ENCODE measurements around the gene LORICRIN.

LORICRIN gene

DNA sequence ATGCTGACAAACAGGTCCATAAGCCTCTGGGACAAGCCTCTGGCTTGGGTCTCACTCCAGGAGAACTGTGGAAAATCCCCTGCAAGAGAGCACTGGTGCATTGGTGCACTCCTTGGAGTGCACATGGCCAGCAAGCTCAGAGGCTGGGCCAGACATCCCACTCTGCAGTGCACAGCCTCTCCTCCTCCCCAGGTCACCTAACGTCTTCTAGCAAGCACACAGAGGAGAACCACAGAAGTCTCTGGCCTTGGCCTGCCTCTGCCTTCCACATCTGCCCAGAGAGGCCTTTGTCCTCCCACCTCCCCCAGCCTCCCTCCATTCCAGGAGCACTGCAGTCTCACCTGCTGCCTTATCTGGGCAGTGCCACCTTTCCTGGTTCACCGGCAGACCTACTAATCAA lies 49.1 kb downstream of the LORICRIN start:
- ChIA-PET CTCF (interaction anchor here (0.7 kb wide), 1 partner anchor 31 kb away, joined by 4 read pairs; no protein-coding TSS in a partner anchor), POLR2A (no interaction called here)
- TF ChIP-seq HOXC10 (CRISPR knock-in tag; IDR thresholded peaks at IDR 0.05): no peak
- no peak for TF ChIP-seq ZNF658 (tag by site-specific recombination; IDR thresholded peaks at IDR 0.05)
- no peak for TF ChIP-seq ZNF16 (tag by site-specific recombination; IDR thresholded peaks at IDR 0.05; ENCODE audit: low read depth)
- no peak for TF ChIP-seq ZNF391 (tag by site-specific recombination; IDR thresholded peaks at IDR 0.05; ENCODE audit: borderline replicate concordance, low read depth)
- no peak for TF ChIP-seq ZNF37A (tag by site-specific recombination; IDR thresholded peaks at IDR 0.05)
- TF ChIP-seq, protein P1, sequence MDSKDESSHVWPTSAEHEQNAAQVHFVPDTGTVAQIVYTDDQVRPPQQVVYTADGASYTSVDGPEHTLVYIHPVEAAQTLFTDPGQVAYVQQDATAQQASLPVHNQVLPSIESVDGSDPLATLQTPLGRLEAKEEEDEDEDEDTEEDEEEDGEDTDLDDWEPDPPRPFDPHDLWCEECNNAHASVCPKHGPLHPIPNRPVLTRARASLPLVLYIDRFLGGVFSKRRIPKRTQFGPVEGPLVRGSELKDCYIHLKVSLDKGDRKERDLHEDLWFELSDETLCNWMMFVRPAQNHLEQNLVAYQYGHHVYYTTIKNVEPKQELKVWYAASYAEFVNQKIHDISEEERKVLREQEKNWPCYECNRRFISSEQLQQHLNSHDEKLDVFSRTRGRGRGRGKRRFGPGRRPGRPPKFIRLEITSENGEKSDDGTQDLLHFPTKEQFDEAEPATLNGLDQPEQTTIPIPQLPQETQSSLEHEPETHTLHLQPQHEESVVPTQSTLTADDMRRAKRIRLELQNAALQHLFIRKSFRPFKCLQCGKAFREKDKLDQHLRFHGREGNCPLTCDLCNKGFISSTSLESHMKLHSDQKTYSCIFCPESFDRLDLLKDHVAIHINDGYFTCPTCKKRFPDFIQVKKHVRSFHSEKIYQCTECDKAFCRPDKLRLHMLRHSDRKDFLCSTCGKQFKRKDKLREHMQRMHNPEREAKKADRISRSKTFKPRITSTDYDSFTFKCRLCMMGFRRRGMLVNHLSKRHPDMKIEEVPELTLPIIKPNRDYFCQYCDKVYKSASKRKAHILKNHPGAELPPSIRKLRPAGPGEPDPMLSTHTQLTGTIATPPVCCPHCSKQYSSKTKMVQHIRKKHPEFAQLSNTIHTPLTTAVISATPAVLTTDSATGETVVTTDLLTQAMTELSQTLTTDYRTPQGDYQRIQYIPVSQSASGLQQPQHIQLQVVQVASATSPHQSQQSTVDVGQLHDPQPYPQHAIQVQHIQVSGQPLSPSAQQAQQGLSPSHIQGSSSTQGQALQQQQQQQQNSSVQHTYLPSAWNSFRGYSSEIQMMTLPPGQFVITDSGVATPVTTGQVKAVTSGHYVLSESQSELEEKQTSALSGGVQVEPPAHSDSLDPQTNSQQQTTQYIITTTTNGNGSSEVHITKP (tag by site-specific recombination; IDR thresholded peaks at IDR 0.05): no peak
- TF ChIP-seq ZNF621 (tag by site-specific recombination; IDR thresholded peaks at IDR 0.05): no peak
- no peak for TF ChIP-seq ZNF133 (tag by site-specific recombination; IDR thresholded peaks at IDR 0.05)
- TF ChIP-seq SALL2 (tag by site-specific recombination; IDR thresholded peaks at IDR 0.05; ENCODE audit: borderline replicate concordance): no peak
- TF ChIP-seq ZNF610 (tag by site-specific recombination; IDR thresholded peaks at IDR 0.05; ENCODE audit: borderline replicate concordance): no peak
- TF ChIP-seq ZNF350 (tag by site-specific recombination; IDR thresholded peaks at IDR 0.05): no peak
- no peak for TF ChIP-seq ZBTB48 (tag by site-specific recombination; IDR thresholded peaks at IDR 0.05)
- TF ChIP-seq TRIM28 (IDR thresholded peaks at IDR 0.05; ENCODE audit: borderline replicate concordance, low read length): no peak
- no peak for TF ChIP-seq ZNF366 (tag by site-specific recombination; conservative IDR thresholded peaks at IDR 0.05)
- TF ChIP-seq, protein P2, sequence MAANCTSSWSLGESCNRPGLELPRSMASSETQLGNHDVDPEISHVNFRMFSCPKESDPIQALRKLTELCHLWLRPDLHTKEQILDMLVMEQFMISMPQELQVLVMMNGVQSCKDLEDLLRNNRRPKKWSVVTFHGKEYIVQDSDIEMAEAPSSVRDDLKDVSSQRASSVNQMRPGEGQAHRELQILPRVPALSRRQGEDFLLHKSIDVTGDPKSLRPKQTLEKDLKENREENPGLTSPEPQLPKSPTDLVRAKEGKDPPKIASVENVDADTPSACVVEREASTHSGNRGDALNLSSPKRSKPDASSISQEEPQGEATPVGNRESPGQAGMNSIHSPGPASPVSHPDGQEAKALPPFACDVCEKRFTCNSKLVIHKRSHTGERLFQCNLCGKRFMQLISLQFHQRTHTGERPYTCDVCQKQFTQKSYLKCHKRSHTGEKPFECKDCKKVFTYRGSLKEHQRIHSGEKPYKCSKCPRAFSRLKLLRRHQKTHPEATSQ (tag by site-specific recombination; IDR thresholded peaks at IDR 0.05): no peak
- TF ChIP-seq, protein P3, sequence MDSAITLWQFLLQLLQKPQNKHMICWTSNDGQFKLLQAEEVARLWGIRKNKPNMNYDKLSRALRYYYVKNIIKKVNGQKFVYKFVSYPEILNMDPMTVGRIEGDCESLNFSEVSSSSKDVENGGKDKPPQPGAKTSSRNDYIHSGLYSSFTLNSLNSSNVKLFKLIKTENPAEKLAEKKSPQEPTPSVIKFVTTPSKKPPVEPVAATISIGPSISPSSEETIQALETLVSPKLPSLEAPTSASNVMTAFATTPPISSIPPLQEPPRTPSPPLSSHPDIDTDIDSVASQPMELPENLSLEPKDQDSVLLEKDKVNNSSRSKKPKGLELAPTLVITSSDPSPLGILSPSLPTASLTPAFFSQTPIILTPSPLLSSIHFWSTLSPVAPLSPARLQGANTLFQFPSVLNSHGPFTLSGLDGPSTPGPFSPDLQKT (IDR thresholded peaks at IDR 0.05; ENCODE audit: borderline replicate concordance, low read depth, low read length): no peak
- TF ChIP-seq ZNF837 (tag by site-specific recombination; IDR thresholded peaks at IDR 0.05): no peak
- no peaks in the 10 kb centered on the region for H3K9me3 ChIP-seq (ENCODE audit: control insufficient read depth, insufficient read depth, low read depth, low read length)
- H3K27ac ChIP-seq (ENCODE audit: extremely low read depth, low read depth, low read length): no peak overlapping the region
- no peak overlapping the region for H3K4me3 ChIP-seq (ENCODE audit: low read depth, low read length)
- H3K4me1 ChIP-seq (ENCODE audit: control insufficient read depth, insufficient read depth, low read length): no peaks in the 10 kb centered on the region
- no peaks in the 10 kb centered on the region for H3K36me3 ChIP-seq (ENCODE audit: control insufficient read depth in 2 of 2, insufficient read depth in 1 of 2, low read length in 2 of 2)

DNA sequence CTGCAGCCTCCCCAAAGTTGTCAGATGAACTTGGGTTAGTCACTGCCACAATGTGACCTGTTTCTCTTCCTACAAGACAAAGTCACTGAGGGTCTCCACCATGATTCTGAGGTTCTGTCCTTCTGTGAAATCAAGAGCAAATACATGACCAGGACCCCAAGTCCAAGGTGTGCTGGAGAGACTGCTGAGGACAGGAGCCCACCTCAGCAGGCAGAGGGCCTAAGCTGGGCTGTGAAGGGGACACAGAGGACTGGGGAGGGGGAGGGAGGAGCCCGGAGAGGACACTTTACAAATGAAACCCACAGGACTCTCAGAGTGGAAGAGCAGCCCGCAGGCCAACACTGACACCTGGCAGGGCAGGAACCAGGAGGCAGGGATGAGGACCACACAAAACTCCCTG lies 50.0 kb downstream of the LORICRIN start:
- H3K4me1 ChIP-seq (ENCODE audit: control insufficient read depth, insufficient read depth, low read length): no peaks in the 10 kb centered on the region
- H3K4me3 ChIP-seq (ENCODE audit: low read depth, low read length): no peak overlapping the region
- no peaks in the 10 kb centered on the region for H3K36me3 ChIP-seq (ENCODE audit: control insufficient read depth in 2 of 2, insufficient read depth in 1 of 2, low read length in 2 of 2)
- H3K9me3 ChIP-seq (ENCODE audit: control insufficient read depth, insufficient read depth, low read depth, low read length): no peaks in the 10 kb centered on the region
- ChIA-PET CTCF (no interaction called here), POLR2A (no interaction called here)
- TF ChIP-seq, protein P4, sequence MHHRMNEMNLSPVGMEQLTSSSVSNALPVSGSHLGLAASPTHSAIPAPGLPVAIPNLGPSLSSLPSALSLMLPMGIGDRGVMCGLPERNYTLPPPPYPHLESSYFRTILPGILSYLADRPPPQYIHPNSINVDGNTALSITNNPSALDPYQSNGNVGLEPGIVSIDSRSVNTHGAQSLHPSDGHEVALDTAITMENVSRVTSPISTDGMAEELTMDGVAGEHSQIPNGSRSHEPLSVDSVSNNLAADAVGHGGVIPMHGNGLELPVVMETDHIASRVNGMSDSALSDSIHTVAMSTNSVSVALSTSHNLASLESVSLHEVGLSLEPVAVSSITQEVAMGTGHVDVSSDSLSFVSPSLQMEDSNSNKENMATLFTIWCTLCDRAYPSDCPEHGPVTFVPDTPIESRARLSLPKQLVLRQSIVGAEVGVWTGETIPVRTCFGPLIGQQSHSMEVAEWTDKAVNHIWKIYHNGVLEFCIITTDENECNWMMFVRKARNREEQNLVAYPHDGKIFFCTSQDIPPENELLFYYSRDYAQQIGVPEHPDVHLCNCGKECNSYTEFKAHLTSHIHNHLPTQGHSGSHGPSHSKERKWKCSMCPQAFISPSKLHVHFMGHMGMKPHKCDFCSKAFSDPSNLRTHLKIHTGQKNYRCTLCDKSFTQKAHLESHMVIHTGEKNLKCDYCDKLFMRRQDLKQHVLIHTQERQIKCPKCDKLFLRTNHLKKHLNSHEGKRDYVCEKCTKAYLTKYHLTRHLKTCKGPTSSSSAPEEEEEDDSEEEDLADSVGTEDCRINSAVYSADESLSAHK (tag by site-specific recombination; IDR thresholded peaks at IDR 0.05): no peak
- TF ChIP-seq GLIS1 (tag by site-specific recombination; IDR thresholded peaks at IDR 0.05): no peak
- no peak for TF ChIP-seq EGR2 (tag by site-specific recombination; IDR thresholded peaks at IDR 0.05; ENCODE audit: low read depth)
- TF ChIP-seq KLF9 (tag by site-specific recombination; IDR thresholded peaks at IDR 0.05; ENCODE audit: low read depth): no peak
- TF ChIP-seq ZNF10 (tag by site-specific recombination; IDR thresholded peaks at IDR 0.05): no peak
- TF ChIP-seq GLI4 (tag by site-specific recombination; IDR thresholded peaks at IDR 0.05): no peak
- no peak for TF ChIP-seq ZNF785 (tag by site-specific recombination; IDR thresholded peaks at IDR 0.05)
- TF ChIP-seq, protein P5, sequence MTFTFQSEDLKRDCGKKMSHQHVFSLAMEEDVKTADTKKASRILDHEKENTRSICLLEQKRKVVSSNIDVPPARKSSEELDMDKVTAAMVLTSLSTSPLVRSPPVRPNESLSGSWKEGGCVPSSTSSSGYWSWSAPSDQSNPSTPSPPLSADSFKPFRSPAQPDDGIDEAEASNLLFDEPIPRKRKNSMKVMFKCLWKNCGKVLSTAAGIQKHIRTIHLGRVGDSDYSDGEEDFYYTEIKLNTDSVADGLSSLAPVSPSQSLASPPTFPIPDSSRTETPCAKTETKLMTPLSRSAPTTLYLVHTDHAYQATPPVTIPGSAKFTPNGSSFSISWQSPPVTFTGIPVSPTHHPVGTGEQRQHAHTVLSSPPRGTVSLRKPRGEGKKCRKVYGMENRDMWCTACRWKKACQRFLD (tag by site-specific recombination; IDR thresholded peaks at IDR 0.05): no peak
- no peak overlapping the region for H3K27ac ChIP-seq (ENCODE audit: extremely low read depth, low read depth, low read length)

Data from HEK293 (cell line).